CD4-positive, alpha-beta T cell treated with Interleukin-6 for 4 hours (primary cell): ENCODE data around the gene CEACAM7.
A peak's percentile ranks its signal among the peaks of the same experiment; 100 is the strongest.
"Not testable (repeated sequence)": the region's sequence is repeated elsewhere in the genome, so short reads cannot be mapped to it uniquely, and the experiment has no call there.

Source experiments
- DNase-seq: peaks from one replicate; pipeline ENCODE4 v3.0.0-alpha.2; 2020; ENCODE audit warnings: mixed read lengths

The CEACAM7 gene

DNA sequence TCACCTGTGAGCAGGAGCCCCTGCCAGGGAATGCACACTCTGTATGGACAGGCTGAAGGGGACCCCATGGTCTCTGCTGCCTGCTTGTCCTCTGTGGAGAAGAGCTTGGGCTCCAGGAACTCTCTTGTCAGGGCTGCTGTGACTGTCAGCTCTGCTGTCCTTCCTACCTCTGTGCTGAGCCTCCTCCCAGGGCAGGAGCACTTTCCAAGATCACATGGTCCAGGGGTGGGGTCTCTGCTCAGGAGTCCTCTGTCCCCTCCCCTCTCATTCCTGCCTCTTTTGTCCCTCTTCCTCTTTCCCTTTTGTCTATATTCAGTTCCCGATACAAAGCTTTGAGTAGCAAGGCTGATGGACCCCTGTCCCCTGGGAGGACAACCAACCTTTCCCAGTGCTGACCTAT lies at the start of gene CEACAM7:
Gene CEACAM7, minus strand, starts transcription at position 173 of the 400 bp plus-strand sequence. Its CDS starts 105 bp downstream, at position 68.
- no peak for DNase-seq

DNA sequence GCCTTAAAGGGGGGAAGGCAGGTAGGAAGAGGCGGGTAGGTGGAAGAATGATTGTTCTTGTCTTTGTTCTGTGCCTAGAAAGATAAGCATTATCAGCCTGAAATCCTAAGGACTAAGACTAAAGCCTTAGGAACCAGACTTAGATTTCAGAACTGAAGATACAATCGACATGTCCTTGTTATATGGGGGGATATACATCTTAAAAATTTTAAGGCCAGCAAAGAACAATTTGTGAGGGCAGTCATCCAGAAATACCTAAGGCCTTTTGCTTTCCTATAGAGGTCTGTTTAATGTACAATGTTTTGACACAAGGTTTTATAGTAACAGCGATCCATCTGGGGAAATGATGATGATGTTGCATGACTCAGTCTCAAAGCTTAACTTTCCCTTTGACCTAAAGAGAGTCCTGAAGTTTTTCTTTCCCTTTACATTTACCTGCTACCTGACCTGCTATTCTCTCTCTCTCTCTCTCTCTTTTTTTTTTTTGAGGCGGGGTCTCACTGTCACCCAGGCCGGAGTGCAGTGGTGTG lies 47.1 kb upstream of the CEACAM7 start:
- DNase-seq: no peak

DNA sequence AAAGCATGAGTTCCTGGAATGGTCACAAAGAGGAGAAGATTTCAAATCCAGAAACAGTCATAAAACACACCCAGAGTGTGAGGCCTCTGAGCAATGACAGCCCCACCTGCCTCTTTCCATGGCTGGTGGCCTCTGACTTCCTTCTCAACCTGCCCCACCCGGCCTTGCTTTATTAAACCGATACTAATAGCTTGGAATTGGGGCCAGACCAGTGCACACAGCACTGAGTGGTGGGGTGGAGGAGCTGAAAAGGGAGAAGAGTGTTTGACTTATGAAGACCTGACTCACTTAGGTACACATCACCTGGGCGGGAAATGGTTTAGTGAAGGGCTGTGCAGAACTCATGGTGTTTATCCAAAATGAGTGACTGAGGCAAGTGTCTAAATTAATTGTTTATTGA lies 46.5 kb upstream of the CEACAM7 start:
- DNase-seq: no peak

DNA sequence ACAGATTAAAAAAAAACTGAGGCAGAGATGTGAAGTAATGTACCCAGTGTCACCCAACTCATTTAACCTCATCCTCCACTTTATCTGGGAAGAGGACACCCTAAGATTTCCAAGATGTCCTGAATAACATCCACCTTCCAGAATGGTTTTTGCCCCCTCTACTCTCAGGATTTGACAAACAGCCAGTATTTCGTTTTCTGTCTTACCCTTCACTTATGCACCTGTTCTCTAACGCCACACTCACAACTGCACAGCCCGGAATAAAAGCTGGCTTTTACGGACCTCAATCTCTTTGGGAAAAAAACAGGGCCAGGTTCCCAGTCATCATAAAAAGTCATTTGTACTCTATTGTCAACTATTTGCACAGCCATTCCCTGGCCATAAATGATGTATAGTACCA lies 46.1 kb upstream of the CEACAM7 start:
- no peak for DNase-seq

DNA sequence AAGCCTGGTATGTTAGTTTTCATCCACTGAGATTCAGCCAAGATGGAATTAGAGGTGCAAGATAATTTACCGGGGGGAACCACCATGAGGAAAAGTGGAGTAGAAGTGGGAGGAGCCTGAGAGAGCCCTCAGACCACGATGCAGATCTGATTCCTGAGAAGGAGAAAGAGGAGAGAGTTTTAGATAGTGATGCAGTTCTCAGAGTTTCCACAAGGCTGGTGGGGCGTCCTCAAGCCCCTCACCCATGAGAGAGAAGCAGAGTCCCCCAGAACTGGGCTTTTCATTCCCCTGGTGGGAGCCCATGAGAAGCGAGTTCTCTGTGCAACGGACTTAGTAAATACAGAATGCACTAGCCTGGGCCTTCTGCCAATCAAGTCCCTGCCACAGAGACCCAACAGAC lies 38.4 kb upstream of the CEACAM7 start:
- no peak for DNase-seq

DNA sequence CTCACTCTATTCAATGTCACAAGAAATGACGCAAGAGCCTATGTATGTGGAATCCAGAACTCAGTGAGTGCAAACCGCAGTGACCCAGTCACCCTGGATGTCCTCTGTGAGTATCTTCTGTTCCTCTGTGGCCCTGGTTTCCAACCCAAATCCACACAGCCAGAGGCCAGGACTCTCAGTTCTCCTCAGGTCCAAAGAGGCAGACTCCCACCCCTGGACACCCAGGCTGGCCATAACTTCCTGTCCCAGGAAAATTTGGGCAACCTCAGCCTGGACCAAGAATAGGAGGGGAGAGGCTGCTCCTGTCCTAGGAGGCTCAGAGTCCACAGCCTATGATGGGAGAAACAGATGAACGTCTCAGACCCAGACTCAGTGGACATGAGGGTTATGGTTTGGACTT lies 32.0 kb upstream of the CEACAM7 start:
- no peak for DNase-seq

DNA sequence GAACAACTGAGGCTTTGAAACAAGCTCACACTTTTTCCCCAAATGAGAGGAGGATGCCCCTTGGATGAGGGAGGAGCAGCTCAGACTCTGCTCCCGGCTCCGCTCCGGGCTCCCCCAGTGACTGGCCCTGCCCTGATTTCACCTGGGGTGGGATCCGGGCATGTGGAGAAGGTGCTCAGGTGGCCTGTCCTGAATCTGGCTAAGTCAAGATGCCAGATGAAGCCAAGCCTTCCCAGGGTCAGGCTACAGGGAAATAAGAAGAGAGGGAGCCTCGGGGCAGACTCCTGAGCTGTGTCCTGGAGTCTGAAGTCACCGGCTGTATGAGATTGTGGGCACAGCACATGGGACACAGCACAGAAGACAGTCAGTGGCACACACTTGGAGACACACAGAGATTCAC lies 30.7 kb upstream of the CEACAM7 start:
- no peak for DNase-seq

DNA sequence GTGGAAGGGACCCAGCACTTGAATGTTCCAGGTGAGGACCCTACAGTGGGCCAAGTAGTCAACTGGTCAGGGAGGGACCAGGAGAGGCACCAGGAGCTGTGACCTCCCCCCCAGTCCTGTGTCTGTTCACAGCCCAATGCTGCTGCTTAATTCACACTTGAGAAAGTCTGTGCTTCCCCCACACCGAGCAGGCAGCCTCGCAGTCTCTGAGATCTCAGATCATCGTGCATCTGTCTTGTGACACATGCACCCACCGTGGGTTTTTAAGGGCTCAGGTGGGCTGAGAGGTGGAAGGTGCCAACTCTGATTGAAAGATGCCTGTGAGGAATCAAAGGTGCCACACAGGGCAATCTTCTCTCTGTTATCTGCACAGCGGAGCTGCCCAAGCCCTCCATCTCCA lies 26.5 kb upstream of the CEACAM7 start:
- DNase-seq: no peak

DNA sequence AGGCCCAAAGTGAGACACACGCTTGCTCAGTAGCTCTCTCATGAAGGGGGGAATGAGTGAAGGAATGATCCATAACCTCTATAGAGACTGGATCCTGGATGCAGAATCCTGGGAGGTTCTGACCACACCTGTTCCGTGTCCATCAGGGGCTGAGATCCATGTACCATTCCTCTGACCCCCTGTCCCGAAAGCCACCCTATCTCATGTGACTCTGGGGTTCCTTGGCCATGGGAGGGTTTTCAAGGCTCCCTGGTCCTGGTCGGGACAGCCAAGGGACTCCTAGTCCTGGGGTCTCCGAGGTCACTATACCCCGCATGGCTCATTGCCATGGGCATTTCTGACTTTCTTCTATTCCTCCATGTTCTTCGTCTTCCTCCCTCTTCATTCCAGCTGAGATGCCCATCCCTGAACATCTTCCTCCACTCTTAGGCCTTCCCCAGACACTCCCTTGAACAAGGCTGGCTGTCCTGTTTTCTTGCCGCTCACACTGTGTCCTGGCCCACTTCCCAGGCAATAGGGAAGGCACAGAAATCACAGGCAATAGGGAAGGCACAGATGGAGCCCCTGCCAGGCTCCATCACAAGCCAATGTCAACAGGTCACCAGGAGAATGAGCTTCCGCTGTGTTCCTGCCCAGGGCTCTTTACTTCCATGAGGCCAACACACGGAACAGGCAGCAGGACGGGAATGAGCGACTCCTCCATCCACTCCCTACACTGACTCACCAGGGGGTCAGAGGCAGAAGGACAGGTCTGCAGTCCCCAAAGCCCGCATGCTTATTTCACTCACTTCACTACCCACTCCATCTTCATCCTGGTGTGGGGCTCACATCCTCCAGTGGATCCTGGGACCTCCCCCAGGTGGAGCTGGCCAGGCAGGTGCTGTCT lies 23.5 kb upstream of the CEACAM7 start:
- no peak for DNase-seq

DNA sequence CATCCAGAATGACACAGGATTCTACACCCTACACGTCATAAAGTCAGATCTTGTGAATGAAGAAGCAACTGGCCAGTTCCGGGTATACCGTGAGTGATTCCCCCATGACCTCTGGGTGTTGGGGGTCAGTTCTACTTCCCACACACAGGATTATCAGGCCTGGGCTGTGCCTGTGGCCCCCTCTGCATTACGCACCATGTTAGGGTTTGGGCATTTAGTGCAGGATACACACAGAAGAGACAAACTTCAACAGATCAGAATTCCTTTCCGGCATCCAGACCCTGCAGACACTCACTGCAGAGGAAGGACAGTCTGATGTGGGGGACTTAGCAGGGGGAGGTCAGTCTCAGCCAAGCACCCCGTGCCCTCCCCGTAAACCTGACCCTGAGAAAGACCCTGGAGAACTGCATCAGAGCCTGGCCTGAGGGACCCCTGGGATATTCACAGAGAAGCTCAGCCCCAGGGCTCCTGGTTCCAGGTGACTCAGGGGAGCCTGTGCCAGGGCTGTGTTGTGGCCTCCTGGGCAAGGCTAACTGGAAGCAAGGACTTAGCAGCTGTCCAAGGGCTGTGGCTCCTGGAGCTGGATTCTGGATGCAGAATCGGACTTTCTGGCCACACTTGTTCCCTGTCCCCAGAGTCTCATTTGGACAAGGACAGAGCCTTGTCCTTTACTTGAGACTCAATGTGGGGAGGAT lies 22.0 kb upstream of the CEACAM7 start:
- DNase-seq: no peak

DNA sequence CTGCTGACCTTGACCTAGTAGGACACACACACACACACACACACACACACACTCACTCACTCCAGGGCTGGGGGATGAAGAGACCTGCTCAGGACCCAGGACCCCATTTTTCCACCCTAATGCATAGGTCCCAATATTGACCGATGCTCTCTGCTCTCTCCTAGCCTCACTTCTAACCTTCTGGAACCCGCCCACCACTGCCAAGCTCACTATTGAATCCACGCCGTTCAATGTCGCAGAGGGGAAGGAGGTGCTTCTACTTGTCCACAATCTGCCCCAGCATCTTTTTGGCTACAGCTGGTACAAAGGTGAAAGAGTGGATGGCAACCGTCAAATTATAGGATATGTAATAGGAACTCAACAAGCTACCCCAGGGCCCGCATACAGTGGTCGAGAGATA lies 21.4 kb upstream of the CEACAM7 start:
- DNase-seq: not testable (repeated sequence)

DNA sequence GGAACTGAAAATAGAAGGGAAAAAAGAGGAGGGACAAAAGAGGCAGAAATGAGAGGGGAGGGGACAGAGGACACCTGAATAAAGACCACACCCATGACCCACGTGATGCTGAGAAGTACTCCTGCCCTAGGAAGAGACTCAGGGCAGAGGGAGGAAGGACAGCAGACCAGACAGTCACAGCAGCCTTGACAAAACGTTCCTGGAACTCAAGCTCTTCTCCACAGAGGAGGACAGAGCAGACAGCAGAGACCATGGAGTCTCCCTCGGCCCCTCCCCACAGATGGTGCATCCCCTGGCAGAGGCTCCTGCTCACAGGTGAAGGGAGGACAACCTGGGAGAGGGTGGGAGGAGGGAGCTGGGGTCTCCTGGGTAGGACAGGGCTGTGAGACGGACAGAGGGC lies 20.4 kb upstream of the CEACAM7 start, which contains the start of gene CEACAM5:
Gene CEACAM5, plus strand, starts transcription at position 146 of the 400 bp plus-strand sequence. Its CDS starts 106 bp downstream, at position 252.
- DNase-seq: no peak

DNA sequence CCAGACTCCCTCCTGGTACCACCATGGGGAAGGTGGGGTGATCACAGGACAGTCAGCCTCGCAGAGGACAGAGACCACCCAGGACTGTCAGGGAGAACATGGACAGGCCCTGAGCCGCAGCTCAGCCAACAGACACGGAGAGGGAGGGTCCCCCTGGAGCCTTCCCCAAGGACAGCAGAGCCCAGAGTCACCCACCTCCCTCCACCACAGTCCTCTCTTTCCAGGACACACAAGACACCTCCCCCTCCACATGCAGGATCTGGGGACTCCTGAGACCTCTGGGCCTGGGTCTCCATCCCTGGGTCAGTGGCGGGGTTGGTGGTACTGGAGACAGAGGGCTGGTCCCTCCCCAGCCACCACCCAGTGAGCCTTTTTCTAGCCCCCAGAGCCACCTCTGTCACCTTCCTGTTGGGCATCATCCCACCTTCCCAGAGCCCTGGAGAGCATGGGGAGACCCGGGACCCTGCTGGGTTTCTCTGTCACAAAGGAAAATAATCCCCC lies 19.9 kb upstream of the CEACAM7 start:
- DNase-seq: no peak

DNA sequence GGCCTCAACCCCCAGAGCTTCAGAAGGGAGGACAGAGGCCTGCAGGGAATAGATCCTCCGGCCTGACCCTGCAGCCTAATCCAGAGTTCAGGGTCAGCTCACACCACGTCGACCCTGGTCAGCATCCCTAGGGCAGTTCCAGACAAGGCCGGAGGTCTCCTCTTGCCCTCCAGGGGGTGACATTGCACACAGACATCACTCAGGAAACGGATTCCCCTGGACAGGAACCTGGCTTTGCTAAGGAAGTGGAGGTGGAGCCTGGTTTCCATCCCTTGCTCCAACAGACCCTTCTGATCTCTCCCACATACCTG lies 19.4 kb upstream of the CEACAM7 start:
- no peak for DNase-seq

DNA sequence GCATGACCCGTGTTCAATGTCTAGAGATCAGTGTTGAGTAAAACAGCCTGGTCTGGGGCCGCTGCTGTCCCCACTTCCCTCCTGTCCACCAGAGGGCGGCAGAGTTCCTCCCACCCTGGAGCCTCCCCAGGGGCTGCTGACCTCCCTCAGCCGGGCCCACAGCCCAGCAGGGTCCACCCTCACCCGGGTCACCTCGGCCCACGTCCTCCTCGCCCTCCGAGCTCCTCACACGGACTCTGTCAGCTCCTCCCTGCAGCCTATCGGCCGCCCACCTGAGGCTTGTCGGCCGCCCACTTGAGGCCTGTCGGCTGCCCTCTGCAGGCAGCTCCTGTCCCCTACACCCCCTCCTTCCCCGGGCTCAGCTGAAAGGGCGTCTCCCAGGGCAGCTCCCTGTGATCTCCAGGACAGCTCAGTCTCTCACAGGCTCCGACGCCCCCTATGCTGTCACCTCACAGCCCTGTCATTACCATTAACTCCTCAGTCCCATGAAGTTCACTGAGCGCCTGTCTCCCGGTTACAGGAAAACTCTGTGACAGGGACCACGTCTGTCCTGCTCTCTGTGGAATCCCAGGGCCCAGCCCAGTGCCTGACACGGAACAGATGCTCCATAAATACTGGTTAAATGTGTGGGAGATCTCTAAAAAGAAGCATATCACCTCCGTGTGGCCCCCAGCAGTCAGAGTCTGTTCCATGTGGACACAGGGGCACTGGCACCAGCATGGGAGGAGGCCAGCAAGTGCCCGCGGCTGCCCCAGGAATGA lies 18.9 kb upstream of the CEACAM7 start:
- DNase-seq: peak; percentile 71

DNA sequence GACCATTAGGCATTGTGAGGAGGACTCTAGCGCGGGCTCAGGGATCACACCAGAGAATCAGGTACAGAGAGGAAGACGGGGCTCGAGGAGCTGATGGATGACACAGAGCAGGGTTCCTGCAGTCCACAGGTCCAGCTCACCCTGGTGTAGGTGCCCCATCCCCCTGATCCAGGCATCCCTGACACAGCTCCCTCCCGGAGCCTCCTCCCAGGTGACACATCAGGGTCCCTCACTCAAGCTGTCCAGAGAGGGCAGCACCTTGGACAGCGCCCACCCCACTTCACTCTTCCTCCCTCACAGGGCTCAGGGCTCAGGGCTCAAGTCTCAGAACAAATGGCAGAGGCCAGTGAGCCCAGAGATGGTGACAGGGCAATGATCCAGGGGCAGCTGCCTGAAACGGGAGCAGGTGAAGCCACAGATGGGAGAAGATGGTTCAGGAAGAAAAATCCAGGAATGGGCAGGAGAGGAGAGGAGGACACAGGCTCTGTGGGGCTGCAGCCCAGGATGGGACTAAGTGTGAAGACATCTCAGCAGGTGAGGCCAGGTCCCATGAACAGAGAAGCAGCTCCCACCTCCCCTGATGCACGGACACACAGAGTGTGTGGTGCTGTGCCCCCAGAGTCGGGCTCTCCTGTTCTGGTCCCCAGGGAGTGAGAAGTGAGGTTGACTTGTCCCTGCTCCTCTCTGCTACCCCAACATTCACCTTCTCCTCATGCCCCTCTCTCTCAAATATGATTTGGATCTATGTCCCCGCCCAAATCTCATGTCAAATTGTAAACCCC lies 17.5 kb upstream of the CEACAM7 start:
- peak; percentile 35 for DNase-seq

DNA sequence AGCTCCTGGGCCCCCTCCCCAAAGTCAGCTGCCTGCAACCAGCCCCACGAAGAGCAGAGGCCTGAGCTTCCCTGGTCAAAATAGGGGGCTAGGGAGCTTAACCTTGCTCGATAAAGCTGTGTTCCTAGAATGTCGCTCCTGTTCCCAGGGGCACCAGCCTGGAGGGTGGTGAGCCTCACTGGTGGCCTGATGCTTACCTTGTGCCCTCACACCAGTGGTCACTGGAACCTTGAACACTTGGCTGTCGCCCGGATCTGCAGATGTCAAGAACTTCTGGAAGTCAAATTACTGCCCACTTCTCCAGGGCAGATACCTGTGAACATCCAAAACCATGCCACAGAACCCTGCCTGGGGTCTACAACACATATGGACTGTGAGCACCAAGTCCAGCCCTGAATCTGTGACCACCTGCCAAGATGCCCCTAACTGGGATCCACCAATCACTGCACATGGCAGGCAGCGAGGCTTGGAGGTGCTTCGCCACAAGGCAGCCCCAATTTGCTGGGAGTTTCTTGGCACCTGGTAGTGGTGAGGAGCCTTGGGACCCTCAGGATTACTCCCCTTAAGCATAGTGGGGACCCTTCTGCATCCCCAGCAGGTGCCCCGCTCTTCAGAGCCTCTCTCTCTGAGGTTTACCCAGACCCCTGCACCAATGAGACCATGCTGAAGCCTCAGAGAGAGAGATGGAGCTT lies 15.7 kb upstream of the CEACAM7 start:
- DNase-seq: no peak

DNA sequence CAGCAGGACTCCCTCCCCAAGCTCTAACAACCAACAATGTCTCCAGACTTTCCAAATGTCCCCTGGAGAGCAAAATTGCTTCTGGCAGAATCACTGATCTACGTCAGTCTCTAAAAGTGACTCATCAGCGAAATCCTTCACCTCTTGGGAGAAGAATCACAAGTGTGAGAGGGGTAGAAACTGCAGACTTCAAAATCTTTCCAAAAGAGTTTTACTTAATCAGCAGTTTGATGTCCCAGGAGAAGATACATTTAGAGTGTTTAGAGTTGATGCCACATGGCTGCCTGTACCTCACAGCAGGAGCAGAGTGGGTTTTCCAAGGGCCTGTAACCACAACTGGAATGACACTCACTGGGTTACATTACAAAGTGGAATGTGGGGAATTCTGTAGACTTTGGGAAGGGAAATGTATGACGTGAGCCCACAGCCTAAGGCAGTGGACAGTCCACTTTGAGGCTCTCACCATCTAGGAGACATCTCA lies 14.1 kb upstream of the CEACAM7 start:
- no peak for DNase-seq

DNA sequence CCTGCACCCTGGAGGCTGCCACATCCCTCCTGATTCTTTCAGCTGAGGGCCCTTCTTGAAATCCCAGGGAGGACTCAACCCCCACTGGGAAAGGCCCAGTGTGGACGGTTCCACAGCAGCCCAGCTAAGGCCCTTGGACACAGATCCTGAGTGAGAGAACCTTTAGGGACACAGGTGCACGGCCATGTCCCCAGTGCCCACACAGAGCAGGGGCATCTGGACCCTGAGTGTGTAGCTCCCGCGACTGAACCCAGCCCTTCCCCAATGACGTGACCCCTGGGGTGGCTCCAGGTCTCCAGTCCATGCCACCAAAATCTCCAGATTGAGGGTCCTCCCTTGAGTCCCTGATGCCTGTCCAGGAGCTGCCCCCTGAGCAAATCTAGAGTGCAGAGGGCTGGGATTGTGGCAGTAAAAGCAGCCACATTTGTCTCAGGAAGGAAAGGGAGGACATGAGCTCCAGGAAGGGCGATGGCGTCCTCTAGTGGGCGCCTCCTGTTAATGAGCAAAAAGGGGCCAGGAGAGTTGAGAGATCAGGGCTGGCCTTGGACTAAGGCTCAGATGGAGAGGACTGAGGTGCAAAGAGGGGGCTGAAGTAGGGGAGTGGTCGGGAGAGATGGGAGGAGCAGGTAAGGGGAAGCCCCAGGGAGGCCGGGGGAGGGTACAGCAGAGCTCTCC lies 13.5 kb upstream of the CEACAM7 start:
- no peak for DNase-seq

DNA sequence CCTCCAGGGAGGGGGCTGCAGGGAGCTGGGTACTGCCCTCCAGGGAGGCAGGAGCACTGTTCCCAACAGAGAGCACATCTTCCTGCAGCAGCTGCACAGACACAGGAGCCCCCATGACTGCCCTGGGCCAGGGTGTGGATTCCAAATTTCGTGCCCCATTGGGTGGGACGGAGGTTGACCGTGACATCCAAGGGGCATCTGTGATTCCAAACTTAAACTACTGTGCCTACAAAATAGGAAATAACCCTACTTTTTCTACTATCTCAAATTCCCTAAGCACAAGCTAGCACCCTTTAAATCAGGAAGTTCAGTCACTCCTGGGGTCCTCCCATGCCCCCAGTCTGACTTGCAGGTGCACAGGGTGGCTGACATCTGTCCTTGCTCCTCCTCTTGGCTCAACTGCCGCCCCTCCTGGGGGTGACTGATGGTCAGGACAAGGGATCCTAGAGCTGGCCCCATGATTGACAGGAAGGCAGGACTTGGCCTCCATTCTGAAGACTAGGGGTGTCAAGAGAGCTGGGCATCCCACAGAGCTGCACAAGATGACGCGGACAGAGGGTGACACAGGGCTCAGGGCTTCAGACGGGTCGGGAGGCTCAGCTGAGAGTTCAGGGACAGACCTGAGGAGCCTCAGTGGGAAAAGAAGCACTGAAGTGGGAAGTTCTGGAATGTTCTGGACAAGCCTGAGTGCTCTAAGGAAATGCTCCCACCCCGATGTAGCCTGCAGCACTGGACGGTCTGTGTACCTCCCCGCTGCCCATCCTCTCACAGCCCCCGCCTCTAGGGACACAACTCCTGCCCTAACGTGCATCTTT lies 12.5 kb upstream of the CEACAM7 start:
- no peak for DNase-seq
